ENCODE results near the gene RASGRP3.
"Not testable (repeated sequence)": the region's sequence is repeated elsewhere in the genome, so short reads cannot be mapped to it uniquely, and the experiment has no call there.

Gene RASGRP3

DNA sequence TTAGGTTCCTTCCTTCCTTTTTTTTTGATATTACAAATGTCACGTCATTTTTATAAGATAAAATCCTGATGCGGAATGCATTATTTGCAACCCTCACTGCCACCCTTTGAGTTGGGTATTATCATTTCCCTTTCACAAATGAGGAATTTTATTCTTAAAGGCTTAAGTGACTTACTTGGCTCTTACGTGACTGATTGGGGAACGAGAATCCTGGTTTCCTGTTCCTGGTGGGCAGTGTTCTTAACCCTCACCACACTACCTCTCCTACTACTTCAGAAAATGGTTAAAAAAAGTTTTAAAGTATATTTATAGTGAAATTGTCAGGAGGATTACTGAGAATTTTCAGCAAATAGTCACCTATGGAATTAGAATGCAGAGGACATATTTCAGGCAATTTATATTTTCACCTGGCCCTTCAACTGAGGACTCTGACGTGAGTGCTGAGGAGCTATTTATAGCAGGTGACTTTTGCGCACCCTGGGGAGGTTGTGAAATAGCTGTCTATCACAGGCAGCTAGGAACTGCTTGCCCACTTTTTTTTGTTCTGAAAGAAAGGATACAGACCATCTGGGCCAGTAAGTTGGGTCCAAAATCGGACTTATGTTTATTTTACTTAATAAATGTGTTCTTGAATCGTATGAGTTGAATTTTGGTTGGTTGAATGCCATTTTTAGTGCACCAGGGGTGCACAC is 18.7 kb upstream of the RASGRP3 start:
- DNase-seq (ENCODE audit: low read depth, low spot score) = no peak

DNA sequence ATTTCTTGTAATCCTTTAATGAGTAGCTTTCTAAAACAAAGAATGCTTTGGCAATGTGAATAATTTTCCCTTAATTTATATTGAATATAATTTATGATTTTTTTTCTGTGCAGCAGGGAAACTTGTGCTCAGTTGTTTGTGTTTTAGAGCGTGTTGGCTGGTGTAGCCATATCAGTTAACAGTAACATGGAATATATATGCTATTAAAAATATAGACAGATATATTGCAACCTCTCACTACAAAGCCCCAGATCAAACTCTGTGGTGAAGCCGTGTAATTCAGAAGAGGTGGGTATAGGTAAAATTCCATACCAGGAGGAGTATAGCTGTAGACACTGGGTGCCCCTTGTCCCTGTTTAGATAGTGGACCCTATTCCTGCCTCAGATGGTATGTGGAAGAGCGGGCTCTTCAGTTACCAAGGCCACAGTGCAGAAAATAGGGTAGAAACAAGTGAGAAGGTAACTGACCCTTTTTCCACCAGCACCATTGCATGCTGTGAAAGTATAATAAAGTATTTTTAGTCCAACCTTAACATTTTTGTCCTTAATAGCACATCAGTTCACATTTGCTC is 18.1 kb upstream of the RASGRP3 start:
- no peak for DNase-seq (ENCODE audit: low read depth, low spot score)

DNA sequence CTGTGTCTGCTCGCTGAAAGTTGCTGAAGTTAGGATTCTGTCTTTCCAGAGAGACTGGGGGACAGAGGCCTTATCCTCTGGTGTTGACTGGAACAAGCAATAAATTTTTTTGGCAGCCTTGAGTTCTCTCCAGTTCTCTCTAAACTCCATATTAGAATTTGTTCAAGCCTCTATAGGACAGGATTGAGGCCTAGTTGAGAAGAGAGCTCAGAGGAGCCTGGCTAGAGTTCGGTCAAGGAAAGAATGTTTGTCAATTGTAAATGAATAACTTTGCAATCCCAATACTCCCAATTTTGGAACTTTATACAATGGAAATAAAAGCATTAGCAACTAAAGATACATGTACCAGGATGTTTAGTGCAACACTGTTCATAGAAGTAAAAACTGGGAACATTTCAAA is 16.7 kb upstream of the RASGRP3 start:
- DNase-seq (ENCODE audit: low read depth, low spot score) = no peak

DNA sequence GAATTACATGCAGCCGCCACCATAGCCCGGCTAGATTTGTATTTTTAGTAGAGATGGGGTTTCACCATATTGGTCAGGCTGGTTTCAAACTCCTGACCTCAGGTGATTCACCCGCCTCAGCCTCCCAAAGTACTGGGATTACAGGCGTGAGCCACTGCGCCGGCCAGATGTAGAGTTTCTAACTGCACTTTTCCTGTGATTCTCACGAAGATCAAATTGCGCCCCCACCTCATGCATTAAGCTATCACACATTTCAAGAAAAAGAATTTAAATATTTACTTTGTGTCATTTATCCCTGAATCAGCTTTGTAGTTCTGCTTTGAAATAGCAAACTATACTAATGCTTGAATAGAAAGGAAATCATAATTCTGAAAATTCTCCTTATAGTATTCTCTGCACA is 13.9 kb upstream of the RASGRP3 start:
- DNase-seq (ENCODE audit: low read depth, low spot score) = not testable (repeated sequence)

DNA sequence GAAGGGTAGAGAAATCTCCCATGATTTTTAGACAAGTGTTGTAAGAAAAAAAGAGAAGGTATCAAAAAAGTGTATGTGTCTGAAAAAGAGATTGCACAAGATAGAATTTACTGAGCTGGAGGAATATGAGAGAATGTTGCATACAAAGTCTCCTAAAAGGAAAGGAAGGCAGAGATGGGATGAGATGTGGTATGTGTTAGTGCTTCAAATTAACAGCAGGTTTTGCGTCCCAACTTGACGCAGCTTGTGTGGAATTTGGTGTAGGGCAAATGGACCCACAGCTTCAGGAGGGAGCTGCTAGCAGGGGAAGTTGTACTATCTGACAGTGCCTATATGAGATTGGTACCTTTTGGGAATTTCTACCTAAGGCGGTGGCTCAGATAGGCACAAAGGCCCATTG is 9.0 kb upstream of the RASGRP3 start:
- no peak for DNase-seq (ENCODE audit: low read depth, low spot score)

DNA sequence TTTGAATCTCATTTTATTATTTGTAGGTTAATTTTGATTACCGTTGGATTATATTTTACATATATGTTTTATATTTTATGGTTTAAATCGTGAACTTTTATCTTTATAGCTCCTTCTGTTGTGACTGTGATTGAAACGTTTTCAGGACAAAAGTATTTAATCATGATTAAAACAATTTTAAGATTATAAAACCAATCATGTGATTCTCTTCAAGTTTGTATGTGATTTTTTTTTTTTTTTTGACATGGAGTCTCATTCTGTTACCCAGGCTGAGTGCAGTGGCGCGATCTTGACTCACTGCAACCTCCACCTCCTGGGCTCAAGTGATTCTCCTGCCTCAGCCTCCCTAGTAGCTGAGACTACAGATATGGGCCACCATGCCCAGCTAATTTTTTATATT is 7.2 kb upstream of the RASGRP3 start:
- no peak for DNase-seq (ENCODE audit: low read depth, low spot score)

DNA sequence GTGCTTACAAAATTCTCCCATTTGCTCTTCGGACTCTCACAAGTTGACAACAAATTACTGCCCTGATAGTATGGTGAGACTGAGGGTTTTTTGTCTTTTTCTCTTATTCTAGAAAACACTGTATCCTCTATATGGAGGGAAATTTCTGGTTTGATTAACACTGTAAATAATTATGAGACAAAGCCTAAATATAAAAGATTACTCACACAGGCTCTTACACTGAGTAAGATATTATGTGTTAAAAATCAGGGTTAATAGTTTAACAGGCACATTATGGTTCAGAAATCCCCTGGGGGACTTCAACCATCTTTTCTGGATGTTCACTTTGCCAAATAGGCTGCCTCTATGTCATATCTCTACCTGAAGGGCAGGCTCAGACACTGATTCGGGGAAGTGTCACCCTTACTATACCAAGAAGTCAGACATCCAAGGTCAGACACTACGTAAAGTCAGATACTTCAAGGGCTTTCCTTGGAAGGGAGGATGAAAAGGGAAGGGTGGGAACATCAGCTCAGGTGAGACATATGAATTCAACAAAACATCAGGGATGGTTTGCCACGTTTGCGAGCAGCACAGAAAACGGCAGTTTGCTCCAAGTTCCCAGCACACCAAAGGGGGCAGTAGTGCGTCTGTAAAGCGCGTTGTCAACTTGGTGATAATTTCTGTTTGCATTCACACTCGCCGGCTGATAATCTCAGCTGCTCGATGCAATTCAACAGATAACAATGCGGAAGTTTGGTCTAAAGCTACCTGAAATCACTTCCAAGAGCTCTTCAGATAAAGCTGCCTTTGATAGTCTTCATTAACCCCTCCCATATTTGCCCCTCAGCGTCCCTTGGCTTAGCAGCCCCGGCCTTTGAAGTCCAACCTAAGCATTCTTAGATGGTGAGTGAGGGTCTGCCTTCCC is 972 bp upstream of the RASGRP3 start:
- peak; percentile 56 for DNase-seq (ENCODE audit: low read depth, low spot score)

DNA sequence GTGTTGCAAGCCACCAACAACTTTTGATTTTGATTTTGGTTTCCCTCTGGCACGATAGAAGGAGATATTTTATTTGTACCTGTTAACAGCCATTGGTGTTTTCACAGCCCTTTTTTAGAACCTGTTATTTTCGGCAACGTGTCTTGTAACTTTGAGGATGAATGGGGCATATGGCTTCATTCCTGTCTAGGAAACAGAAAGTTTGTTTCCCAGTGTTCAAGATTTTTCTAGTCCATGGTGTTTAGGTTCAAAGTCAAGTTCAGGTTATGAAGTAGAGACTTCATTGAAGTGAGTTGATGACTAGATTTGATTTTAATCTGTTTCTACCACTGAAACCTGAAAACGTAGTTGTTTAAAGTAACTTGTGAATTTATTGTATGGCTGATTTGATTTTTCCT is 343 bp downstream of the RASGRP3 start:
- DNase-seq (ENCODE audit: low read depth, low spot score) = no peak

DNA sequence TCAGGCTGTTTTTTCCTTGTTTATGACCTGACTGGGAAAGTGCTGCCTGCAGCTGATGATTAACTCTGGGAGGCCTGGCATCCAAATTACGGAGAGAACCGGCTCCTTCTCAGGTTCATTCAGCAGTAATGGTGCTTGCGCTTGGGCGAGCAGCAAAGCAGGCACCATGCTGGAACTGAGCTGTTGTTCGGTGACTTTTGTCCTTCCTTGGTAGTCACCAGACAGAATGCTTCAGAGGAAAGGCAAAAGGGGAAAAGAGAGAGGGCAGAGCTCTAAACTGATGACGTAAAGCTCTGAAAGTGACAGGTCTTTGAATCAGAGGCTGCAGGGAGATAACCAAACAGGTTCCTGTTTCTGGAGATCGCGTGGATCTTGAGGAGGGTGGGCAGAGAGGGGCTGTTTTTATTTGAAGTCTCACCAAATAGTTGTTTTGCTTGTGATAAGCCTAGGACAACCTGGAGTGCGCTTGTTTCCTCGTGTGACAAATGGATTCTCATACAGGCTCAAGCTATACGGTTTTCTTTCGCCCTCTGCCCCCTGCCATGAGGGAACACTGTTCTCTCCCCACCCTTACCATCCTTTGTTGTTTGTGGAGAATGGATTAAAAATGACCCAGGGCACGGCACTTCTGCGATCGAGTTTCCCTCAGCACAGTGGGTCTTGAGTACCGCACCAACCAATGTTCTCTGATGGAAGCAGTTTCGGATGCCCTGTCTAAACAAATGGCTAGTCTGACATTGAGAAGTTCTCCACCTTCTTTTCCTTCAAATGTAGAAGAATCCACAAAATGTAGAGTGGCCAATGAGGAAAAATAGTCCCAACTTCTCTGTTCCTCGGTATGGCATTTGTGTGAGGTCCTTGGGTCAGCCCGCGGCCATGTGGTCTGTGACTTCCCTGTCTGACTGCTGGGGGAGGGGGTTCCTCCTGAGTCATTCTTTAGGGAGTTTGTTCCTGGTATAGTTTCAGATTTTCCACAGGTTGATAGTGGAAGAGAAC is 1.3 kb downstream of the RASGRP3 start:
- DNase-seq (ENCODE audit: low read depth, low spot score) = no peak

DNA sequence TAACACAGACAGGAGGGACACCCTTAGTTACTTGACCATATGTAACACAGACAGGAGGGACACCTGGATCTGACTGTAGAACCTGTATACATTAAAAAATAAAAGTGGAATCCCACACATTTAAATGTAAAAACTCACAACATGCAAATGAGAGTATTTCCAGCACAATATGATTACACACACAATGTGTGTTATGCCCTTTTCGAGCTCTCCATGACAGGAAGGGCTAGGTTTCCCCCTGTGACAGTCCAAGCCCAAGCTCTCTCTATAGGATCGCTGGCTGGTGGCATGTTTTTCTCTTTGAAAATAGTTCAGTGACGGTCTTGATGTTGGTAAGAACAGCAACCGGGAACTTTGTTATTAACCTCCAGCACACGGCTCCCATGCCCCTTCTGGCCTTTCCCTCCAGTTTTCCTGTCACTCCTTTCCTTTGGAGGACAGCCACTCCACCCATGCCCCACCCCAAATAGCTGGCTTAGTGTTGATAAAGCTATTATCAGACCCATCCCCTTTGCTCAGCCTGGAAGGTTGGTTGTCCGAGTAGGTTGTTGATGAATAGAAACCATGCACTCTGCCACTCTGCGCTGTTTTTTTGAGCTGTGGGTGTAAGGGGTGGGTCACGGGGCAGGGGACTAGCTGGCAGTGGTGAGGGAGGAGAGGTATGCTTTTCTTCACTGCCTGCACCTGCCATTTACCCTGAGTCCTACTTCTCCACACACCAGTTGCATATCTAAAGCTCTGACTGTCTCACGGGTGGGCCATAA is 2.7 kb downstream of the RASGRP3 start:
- no peak for DNase-seq (ENCODE audit: low read depth, low spot score)

DNA sequence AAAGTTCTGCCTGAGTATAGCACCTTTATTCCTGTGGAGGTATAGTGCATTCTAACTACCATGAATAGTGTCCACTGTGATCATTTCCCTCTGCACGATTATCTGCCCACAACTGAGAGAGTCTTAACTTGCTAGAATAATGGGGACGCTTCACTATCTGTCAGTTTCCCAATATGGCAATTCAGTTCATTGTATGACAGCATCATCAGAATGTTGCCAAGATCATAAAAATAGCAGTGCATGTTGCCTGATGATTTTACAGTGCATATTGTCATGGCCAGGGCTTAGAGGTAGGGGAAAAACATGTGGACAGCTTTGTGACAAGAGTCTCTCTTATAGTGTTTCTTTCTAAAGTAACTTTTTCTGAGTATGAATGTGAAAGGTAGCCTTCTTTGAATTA is 6.1 kb downstream of the RASGRP3 start:
- no peak for DNase-seq (ENCODE audit: low read depth, low spot score)

DNA sequence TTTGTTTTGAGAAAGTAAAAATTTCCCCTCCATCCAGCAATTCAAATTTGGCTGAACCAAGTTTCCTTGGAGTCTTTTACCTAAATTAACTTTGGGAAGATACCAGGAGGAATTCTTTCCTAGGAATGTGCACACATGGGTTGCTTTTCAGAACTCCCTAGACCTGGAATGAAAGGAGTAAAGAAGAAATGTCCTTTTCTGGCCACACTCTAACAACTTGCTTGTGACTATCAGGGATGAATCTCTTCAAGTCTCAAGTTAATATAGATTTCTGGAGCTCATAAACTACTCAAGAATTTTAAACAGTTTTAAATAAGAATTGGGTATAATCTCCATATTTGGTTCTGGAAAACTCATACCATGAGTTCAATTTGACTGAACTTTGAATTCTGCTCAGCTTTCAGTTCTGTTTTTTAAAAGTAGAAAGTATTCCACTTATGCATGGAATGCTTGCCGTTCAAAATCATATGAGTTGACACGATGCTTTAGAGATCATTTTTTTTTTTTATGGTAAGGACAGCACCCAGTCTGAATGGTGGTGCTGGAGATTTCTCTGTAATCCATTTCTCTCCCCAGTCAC is 7.7 kb downstream of the RASGRP3 start:
- no peak for DNase-seq (ENCODE audit: low read depth, low spot score)

DNA sequence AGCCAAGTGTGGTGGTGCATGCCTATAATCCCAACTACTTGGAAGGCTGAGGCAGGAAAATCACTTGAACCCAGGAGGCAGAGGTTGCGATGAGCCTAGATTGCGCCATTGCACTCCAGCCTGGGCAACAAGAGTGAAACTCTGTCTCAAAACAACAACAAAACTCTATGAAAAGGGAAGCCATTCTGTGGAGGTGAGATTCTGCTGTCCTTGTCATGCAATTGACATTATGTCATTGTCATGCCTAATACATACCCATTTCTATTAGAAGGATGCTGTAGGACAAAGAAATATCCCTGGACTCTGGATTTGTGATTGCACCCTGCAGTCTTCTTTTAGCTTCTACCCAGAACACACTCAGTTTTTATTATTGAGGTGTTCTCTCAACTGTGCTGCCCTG is 8.6 kb downstream of the RASGRP3 start:
- no peak for DNase-seq (ENCODE audit: low read depth, low spot score)

DNA sequence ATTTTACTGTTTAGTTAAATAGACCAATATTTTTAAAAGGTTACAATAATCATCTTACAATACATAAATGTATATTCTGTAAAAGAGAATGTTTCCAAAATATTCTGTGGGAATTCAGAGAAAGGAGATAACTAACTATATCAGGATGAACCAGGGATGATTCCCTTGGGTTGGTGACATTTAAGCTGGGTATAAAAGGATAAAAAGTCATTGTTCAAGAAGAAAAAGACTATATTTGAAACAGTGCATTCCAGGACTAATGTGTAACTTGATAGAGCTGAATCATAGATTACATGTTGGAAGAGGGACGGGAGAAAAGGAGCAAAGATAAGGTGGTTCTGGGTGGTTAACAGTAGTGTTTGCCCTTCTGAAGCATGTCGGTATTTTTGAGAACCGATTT is 10.1 kb downstream of the RASGRP3 start:
- no peak for DNase-seq (ENCODE audit: low read depth, low spot score)

DNA sequence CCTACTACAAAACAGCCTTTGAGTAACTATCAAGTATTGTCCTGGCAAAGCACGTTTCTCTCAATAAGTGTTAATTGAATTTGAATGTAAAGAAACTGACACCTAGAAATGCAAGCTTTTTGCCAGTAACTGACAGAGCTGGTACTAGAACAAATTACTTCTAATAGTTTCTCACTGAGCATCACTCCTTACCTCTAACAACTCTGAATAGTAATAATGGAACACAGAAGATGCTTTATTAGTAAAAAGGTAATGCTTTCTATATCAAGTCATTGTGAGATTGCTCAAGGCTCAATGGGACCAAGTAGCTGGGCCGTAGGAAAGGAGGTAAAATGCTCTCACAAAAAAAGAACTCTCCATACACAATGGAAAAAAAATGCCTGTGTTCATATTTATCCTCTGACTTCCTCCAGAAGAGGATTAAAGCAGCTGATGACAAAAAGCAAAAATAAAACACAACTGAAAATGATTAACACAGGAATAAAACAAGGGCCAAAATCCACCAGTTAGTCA is 11.8 kb downstream of the RASGRP3 start:
- DNase-seq (ENCODE audit: low read depth, low spot score) = no peak

DNA sequence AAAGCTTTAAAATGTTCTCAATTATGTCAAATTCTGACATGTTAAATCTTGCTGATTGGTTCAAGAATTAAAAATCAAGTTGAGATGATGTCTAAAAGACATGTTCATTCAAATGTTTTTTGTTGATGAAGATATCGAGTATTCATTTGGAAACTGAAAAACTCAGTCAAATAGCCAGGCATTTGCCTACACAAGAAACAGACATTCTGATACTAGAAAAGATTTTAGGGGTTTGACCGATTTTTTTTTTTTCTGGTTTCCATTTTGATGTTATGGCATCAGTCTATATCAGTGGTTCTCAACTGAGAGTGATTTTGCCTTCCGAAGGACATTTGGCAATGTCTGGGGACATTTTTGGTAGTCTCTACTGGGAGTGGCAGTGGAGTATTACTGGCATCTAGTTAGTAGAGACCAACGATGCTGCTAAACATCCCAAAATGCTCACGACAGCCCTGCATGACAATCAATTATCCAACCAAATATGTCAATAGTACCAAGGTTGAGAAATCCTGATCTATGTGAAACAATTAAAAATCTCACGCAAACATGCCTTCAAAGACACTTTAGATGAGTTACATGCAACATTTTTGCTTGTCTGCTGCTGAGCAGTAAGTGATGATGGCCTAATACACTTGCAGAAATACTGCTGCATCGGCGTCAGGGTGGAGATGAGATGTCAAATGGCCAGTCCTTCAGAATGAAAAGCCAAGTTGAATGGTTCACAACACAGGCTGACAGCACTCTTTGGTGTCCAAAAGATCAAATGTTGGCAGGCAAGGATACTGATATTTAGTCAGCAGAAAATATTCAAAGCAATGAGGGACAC is 12.5 kb downstream of the RASGRP3 start:
- no peak for DNase-seq (ENCODE audit: low read depth, low spot score)

DNA sequence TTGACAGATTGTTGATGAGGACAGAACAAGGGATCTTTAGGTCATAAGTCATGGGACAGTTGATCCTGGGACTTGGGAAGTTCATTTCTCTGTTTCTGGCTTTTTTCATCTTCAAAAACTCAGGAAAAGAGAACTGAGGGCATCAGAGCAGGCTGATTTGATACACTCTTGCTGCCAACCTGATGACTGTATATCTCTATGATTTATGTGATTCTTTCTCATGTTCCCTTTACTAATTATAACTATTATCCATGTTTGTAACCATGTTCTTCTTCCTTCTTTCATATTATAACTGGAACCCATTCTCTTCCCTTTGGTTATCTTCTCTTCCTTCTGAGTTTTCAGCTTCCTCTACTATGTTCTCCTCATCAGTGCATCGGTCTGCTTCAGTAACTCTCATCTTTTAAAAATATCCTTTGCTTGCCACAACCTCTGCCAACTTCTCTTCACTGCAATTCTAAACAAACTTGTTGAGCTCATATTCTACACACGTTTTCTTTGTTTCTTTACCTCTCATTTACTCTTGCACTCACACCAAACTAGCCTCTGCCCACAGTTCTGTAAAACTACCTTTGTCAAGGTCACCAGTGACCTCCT is 13.5 kb downstream of the RASGRP3 start:
- no peak for DNase-seq (ENCODE audit: low read depth, low spot score)

DNA sequence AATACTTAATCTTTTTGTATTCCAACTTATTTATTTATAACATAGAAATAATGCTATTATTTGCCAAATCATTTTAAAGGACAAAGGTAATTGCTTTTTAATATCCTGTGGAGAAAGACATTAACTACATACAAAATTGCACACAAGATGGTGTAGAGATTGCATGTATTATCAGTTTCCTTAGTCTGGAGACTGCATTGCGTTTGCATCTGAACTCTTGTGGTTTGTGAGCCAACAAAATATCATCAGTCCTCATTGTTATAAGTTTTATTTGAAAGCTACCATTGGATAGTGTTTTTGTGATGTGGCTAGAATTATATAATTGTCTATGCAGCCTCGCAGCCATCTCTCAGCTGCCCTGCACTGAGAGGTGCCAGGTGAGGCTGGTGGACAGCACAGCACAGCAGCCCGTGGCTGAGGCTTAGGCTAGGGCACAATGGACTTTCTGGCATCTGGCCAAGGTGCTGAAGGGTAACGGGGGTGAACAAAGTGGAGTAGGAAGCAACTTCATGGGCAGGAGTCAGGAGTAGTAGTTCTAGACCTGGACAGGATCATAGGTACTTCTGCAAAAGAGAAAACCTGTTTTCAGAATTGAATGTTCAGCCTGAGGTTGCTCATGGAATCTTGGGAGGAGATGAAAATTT is 15.1 kb downstream of the RASGRP3 start:
- DNase-seq (ENCODE audit: low read depth, low spot score) = no peak

All from activated naive CD8-positive, alpha-beta T cell treated with anti-CD3 and anti-CD28 coated beads, Interleukin-2, amount 50 U/mL, for 16 hours (primary cell).